Upper lobe of left lung (tissue), 6 donors: ENCODE measurements around the gene SLC26A1. TPM values are rescaled to one million over a fixed set of nuclear protein-coding genes. Genes with fewer than 3 reads are reported as not detected.
A peak's percentile ranks its signal among the peaks of the same experiment; 100 is the strongest.

ENCODE experiments used
- ATAC-seq, 2 donors: fragments of 200-7000 bp; cut with Tn5 transposase; one replicate each; pipeline ENCODE4 v1.9.1; 2022; ENCODE audit warnings: mild to moderate bottlenecking in 2 of 2, moderate library complexity in 2 of 2; ENCODE audit not compliant: low FRiP score in 2 of 2
- DNase-seq, 2 donors: peaks; one replicate each; pipeline ENCODE4 v3.0.0-alpha.2; 2019 to 2020
- H3K27ac ChIP-seq, 4 donors: fragments of 200-600 bp; sonication (generic); one replicate each; pipeline ENCODE4 v1.5.1; 2016 to 2019
- H3K27me3 ChIP-seq, 4 donors: fragments of 200-600 bp; sonication (generic); one replicate each; pipeline ENCODE4 v1.5.1; 2017 to 2019
- H3K36me3 ChIP-seq, 4 donors: fragments of 200-600 bp; sonication (generic); one replicate each; pipeline ENCODE4 v1.5.1; 2016 to 2019
- H3K4me1 ChIP-seq, 4 donors: fragments of 200-600 bp; sonication (generic); one replicate each; pipeline ENCODE4 v1.5.1; 2018 to 2019
- H3K4me3 ChIP-seq, 4 donors: fragments of 200-600 bp; sonication (generic); one replicate each; pipeline ENCODE4 v1.5.1; 2017 to 2019; ENCODE audit warnings: mild to moderate bottlenecking in 2 of 4, moderate library complexity in 1 of 4
- H3K9me3 ChIP-seq, 4 donors: fragments of 200-600 bp; sonication (generic); one replicate each; pipeline ENCODE4 v1.5.1; 2018 to 2019
- EP300 ChIP-seq, 4 donors: sonication (generic); formaldehyde crosslinking; IDR thresholded peaks; one replicate each; pipeline ENCODE4 v1.5.1; 2017; ENCODE audit warnings: antibody characterized with exemption in 4 of 4, control low read depth in 2 of 4
- POLR2A ChIP-seq, 4 donors: fragments of 450-650 bp; IDR thresholded peaks; one replicate each; pipeline ENCODE4 v1.5.1; 2016 to 2017; ENCODE audit warnings: antibody characterized with exemption in 4 of 4, mild to moderate bottlenecking in 2 of 4
- POLR2AphosphoS5 ChIP-seq, 2 donors: sonication (generic); formaldehyde crosslinking; IDR thresholded peaks; one replicate each; pipeline ENCODE4 v1.5.1; 2017; ENCODE audit warnings: antibody characterized with exemption in 2 of 2
- WGBS, 2 donors: methylation state at CpG; one replicate each; pipeline ENCODE4 v1.1.5; 2017 to 2018; 5-methylcytosine and 5-hydroxymethylcytosine counted together
- total RNA-seq, 6 donors: library from RNA; depleted of rRNA in 4 of 6; stranded (reverse); fragments of >200 nt in 4 of 6; gene quantifications; one replicate each; pipeline versions ENCODE4 v1.1.0 to v1.2.1, GENCODE V29; 2016 to 2021
- TF ChIP-seq, protein P1 (sequence below), 6 experiments: fragments of 450-650 bp in 4 of 6; fragments of 200-600 bp in 2 of 6; sonication (generic) in 2 of 6; IDR thresholded peaks; one replicate each; pipeline ENCODE4 v1.5.1; 2016 to 2019; ENCODE audit warnings: antibody characterized with exemption in 6 of 6
- donor health status: DM: no; HTN: no; CAD: no; lungs with moderate emphysema.
- donor health status: DM: no; HTN: yes; CAD: no; lungs with severe emphysema.

The SLC26A1 gene
- total RNA-seq, 6 donors from 2014 or later: 0.39 to 2.1 (median 0.68) TPM

DNA sequence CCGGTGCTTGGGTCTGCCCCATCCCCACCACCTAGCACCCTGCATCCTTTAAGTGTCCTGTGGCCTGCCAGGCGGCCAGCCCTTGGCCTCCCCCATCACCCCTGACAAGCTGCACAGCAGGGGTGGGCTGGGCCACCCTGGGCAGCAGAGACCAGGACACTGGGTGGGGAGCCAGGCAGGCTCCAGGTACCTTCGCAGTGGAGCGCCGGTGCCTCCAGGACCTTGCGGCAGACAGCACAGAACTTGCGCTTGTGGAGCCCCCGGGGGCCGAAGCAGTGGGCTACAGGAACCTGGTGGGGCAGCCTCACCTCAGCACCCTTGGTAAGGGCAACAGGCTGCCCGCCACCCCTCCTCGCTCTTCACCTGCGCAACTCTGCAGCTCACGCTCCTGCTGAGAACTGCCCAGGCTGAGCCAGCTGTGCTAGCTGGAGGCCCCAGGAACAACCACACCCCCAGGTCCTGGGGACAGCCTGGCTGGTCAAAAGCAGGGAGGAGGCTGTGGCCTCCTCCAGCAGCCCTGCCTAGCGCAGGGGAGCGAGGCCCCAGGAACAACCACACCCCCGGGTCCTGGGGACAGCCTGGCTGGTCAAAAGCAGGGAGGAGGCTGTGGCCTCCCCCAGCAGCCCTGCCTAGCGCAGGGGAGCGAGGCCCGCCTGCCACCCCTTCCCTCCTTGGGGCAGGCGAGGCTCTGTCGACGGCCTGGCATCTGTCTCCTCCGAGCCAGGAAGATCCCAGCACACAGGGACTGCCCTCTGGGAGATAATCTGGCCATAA lies 24.4 kb downstream of the SLC26A1 start:
- 90% methylated on average over 22 of the region's 23 CpGs; no CpG with 5 or more reads in 1 of the 2 donors for WGBS, 2 donors
- Histone ChIP-seq H3K27ac (no peak overlapping the region), H3K4me1 (peaks cover 17 to 45% (median 24%) of the 10 kb centered on the region in 4 donors), H3K36me3 (peaks cover 0 to 30% (median 18%) of the 10 kb centered on the region in 4 donors), H3K4me3 (no peak overlapping the region), H3K9me3 (no peaks in the 10 kb centered on the region), H3K27me3 (peaks cover 0 to 6% (median 2%) of the 10 kb centered on the region in 4 donors)
- DNase-seq (peak in 1 of 2 donors; percentile 70), ATAC-seq (no peak)
- TF ChIP-seq POLR2AphosphoS5 (IDR thresholded peaks at IDR 0.05) (no peak), POLR2A (IDR thresholded peaks at IDR 0.05) (no peak), EP300 (IDR thresholded peaks at IDR 0.05) (no peak)
- TF ChIP-seq, protein P1, sequence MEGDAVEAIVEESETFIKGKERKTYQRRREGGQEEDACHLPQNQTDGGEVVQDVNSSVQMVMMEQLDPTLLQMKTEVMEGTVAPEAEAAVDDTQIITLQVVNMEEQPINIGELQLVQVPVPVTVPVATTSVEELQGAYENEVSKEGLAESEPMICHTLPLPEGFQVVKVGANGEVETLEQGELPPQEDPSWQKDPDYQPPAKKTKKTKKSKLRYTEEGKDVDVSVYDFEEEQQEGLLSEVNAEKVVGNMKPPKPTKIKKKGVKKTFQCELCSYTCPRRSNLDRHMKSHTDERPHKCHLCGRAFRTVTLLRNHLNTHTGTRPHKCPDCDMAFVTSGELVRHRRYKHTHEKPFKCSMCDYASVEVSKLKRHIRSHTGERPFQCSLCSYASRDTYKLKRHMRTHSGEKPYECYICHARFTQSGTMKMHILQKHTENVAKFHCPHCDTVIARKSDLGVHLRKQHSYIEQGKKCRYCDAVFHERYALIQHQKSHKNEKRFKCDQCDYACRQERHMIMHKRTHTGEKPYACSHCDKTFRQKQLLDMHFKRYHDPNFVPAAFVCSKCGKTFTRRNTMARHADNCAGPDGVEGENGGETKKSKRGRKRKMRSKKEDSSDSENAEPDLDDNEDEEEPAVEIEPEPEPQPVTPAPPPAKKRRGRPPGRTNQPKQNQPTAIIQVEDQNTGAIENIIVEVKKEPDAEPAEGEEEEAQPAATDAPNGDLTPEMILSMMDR (IDR thresholded peaks at IDR 0.05): no peak

DNA sequence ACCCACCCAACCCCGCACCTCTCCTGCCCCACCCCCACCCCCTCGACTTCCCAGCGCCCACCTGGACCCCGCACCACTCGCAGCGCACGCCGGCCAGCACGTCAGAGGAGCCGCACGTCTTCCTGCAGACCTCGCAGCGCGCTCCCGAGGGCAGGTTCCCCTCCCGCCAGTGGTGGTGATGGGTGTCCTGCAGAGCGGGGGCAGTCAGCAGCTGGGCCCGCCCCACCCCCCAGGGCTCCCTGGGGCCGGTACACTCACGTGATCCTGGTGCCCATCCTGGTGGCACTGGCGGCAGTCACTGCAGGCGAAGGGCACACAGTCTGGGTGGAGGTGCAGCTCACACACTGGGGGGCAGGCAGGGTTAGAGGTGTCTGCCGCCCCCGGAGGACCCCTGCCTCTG lies 25.0 kb downstream of the SLC26A1 start:
- H3K4me3 ChIP-seq: no peak overlapping the region
- H3K4me1 ChIP-seq: peaks cover 15 to 42% (median 23%) of the 10 kb centered on the region in 4 donors
- DNase-seq (peak in 1 of 2 donors; percentile 78), ATAC-seq (no peak)
- TF ChIP-seq, protein P1 (IDR thresholded peaks at IDR 0.05): no peak
- TF ChIP-seq POLR2A (IDR thresholded peaks at IDR 0.05) (no peak), EP300 (IDR thresholded peaks at IDR 0.05) (no peak), POLR2AphosphoS5 (IDR thresholded peaks at IDR 0.05) (no peak)
- H3K36me3 ChIP-seq: peaks cover 0 to 34% (median 18%) of the 10 kb centered on the region in 4 donors
- H3K27me3 ChIP-seq: peaks cover 0 to 6% (median 2%) of the 10 kb centered on the region in 4 donors
- no peak overlapping the region for H3K27ac ChIP-seq
- 43% methylated on average over 8 of the region's 24 CpGs; no CpG with 5 or more reads in 1 of the 2 donors for WGBS, 2 donors
- H3K9me3 ChIP-seq: no peaks in the 10 kb centered on the region

DNA sequence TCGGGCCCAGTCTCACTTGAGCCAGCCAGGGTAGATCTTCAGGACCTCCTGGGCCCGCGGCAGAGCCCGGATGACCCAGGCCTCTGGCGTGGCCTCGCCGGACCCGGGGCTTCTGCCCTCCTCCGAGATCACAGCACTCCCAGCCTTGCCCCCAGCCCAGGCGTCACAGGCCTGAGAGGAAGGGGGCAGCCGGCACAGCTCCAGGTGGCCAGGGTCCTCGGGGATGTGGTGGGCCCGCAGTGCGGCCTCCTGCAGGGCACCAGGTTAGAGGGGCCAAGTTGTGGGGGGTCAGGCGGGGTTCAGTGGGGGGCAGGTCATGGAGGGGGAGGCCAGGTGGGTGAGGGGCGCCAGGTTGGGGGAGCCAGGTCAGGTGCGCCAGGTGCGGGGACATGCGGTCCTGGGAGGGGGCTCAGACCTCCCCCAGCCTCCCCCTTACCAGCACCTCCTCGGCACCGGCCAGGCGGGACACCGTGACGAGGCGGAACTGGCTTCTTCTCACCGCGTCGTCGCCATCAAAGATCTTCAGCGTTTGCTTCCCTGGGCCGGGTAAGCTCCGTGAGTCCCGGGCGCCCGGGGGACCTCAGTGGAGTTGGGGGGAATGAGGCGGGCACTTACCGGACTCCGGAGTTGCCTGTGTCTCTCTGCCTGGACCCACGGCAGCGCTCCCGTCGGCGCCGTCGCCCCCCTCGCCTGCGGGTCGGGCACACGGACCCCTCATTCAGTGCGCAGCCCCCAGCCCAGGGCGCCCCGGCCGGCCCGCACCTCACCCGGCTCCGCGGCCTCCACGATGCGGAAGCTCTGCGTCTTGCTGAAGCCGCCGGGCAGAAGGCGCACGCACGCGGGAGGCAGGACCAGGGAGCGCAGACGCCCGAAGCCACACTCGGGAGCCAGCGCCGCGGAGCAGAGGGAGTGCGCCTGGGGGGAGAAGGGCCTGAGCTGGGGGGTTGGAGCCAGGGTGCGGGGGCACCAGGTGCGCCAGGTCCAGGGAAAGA lies 25.8 kb downstream of the SLC26A1 start:
- WGBS, 2 donors: 70 to 72% methylated on average over 12 to 40 of the region's 76 CpGs
- peak in 1 of 2 donors; percentile 86 for DNase-seq
- H3K4me1 ChIP-seq: peaks cover 10 to 35% (median 19%) of the 10 kb centered on the region in 4 donors

More for the DNA sequence above, 25.8 kb downstream of the SLC26A1 start:
- no peaks in the 10 kb centered on the region for H3K9me3 ChIP-seq
- peaks cover 0 to 6% (median 2%) of the 10 kb centered on the region in 4 donors for H3K27me3 ChIP-seq
- no peak overlapping the region for H3K4me3 ChIP-seq
- no peak overlapping the region for H3K27ac ChIP-seq
- ATAC-seq: no peak
- peaks cover 0 to 42% (median 25%) of the 10 kb centered on the region in 4 donors for H3K36me3 ChIP-seq
- no peak for TF ChIP-seq POLR2A (IDR thresholded peaks at IDR 0.05)
- TF ChIP-seq, protein P1 (IDR thresholded peaks at IDR 0.05): no peak
- TF ChIP-seq POLR2AphosphoS5 (IDR thresholded peaks at IDR 0.05): no peak
- no peak for TF ChIP-seq EP300 (IDR thresholded peaks at IDR 0.05)
